GM19351 (cell line): Measurements from ENCODE around the gene HES6.

Experiments
- ATAC-seq: cut with Tn5 transposase; IDR thresholded peaks from one replicate; pipeline ENCODE4 v1.9.1; 2021; ENCODE audit warnings: mild to moderate bottlenecking, moderate library complexity; ENCODE audit not compliant: unreplicated experiment

HES6 gene

GRCh38 chr2:238203094-238203972, 36.5 kb downstream of the HES6 start, which contains the start of gene ILKAP:
ILKAP (minus strand) TSS chr2:238203695; CDS start chr2:238203553, 142 bp downstream.
- peak; percentile 93 for ATAC-seq

GRCh38 chr2:238202326-238203093, 37.3 kb downstream of the HES6 start:
- no peak for ATAC-seq

- ATAC-seq = no peak
Measured at GRCh38 chr2:238190445-238190844, 49.4 kb downstream of the HES6 start.
